ENCODE measurements around the gene SOX2.

SOX2 gene

GRCh38 chr3:181711325-181712135 lies at the start of gene SOX2:
Gene SOX2, plus strand, starts transcription at chr3:181711925. Its CDS starts 436 bp downstream, at chr3:181712361.
- DNase-seq (ENCODE audit: low read depth): no peak

- no peak for DNase-seq (ENCODE audit: low read depth)
These were observed 28.2 kb upstream of the SOX2 start for GRCh38 chr3:181683563-181683962.

- no peak for DNase-seq (ENCODE audit: low read depth)
These were observed 24.5 kb upstream of the SOX2 start for GRCh38 chr3:181687190-181687589.

- no peak for DNase-seq (ENCODE audit: low read depth)
These were observed 24.0 kb upstream of the SOX2 start for GRCh38 chr3:181687731-181688130.

DNA sequence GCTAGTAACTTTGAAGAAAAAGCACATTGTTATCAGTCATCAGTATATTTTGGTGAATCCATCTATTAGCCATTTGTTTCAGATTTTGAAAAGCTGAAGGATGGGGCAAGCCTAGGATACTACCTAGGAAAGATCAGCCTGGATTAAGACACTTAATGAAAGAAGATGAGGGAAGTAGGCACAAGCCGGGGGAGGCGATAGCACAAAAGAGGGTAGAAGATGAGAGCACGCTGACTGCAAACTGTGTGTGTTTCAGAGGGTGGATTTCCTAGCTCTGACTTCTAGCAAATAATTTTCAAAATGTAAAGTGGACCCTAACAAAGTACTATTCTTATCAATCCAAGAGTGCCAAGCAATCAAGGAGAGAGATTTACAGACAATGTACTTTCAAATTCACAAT lies 22.2 kb upstream of the SOX2 start:
- no peak for DNase-seq (ENCODE audit: low read depth)

- DNase-seq (ENCODE audit: low read depth): no peak
These were observed 21.0 kb upstream of the SOX2 start for GRCh38 chr3:181690769-181691168.

GRCh38 chr3:181691901-181692300 lies 19.8 kb upstream of the SOX2 start:
- DNase-seq (ENCODE audit: low read depth): no peak

GRCh38 chr3:181692311-181693145 lies 19.2 kb upstream of the SOX2 start:
- no peak for DNase-seq (ENCODE audit: low read depth)

- no peak for DNase-seq (ENCODE audit: low read depth)
These were observed 18.4 kb upstream of the SOX2 start for GRCh38 chr3:181693280-181693679.

- no peak for DNase-seq (ENCODE audit: low read depth)
These were observed 16.7 kb upstream of the SOX2 start for GRCh38 chr3:181694805-181695660.

- DNase-seq (ENCODE audit: low read depth): no peak
These were observed 15.8 kb upstream of the SOX2 start for GRCh38 chr3:181695661-181696491.

DNA sequence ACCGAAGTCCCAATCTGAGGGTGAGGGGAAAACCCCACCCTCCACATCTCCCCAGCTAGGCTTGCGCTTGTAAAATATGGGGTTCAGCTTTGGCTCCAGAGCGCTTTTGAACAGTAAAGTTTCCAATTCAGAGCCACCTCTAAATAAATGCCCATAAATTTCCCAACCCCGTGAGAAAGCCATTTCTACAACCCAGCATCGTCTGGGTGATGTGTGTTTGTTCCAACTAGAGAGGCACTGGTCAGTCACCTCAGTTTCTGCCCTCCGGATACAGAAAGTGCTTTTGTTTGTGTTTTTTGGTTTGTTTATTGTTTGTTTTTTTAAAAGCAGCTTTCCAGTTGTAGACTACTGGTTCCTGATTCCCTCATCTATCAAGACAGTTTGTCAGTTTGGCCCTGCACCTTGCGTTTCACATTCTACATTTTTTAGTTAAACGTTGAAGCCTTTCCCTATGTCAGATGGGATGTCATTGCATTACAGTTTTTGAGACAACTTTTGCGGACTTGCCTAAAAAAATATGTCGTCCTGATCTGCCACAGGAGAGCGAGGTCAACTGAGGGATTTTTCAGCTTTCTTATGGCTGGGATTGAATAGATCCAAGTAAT lies 15.0 kb upstream of the SOX2 start:
- DNase-seq (ENCODE audit: low read depth): no peak

- DNase-seq (ENCODE audit: low read depth): no peak
These were observed 13.3 kb upstream of the SOX2 start for GRCh38 chr3:181698263-181698954.

GRCh38 chr3:181699171-181699903 lies 12.4 kb upstream of the SOX2 start:
- DNase-seq (ENCODE audit: low read depth): no peak

- DNase-seq (ENCODE audit: low read depth): peak; percentile 59
These were observed 11.3 kb upstream of the SOX2 start for GRCh38 chr3:181700168-181701087.

DNA sequence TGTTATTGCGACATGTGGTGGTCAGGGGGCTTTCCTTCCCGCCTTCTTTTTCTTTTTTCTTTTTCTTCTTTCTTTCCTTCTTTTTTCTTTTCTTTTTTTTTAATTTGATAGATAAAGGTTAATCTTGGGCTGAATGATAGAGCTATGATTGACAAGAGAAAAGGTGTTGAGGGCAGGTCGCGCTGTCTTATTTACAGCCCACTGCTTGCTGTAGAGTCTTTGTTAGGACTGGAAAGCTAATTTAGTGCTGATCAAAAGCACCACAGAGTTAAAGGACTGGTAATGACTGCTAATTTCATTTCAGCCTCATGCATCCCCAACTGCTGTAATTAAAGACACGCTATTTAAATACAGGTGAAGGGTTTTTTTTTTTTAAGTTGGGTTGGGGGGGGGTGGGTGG lies 10.6 kb upstream of the SOX2 start:
- no peak for DNase-seq (ENCODE audit: low read depth)

GRCh38 chr3:181703601-181704420 lies 7.9 kb upstream of the SOX2 start:
- no peak for DNase-seq (ENCODE audit: low read depth)
